CMK (cell line): ENCODE results near the gene AFAP1L1.
"Not testable (repeated sequence)": the region's sequence is repeated elsewhere in the genome, so short reads cannot be mapped to it uniquely, and the experiment has no call there.

Experiments used
- DNase-seq: peaks from one replicate; pipeline ENCODE4 v3.0.0-alpha.2; 2010; ENCODE audit warnings: low read depth

The AFAP1L1 gene

GRCh38 chr5:149391076-149391475 lies 119.4 kb downstream of the AFAP1L1 start:
- DNase-seq, result not testable (repeated sequence)
